Renal cortex interstitium (tissue), 11 donors: Measurements from ENCODE around the gene MBD5. TPM values are rescaled to one million over a fixed set of nuclear protein-coding genes. Genes with fewer than 3 reads are reported as not detected.

ENCODE experiments used
- DNase-seq, 11 donors: peaks; one replicate each; pipeline ENCODE4 v3.0.0-alpha.2; 2013; ENCODE audit warnings: low read depth in 9 of 11, low spot score in 4 of 11; ENCODE audit errors: extremely low read depth in 1 of 11
- polyA plus RNA-seq, 3 donors: library from polyadenylated mRNA; unstranded; fragments of 120-200 nt; gene quantifications; one replicate each; pipeline ENCODE4 v1.2.1, GENCODE V29; 2013; ENCODE audit not compliant: insufficient read length in 3 of 3

The MBD5 gene
- polyA plus RNA-seq, 3 donors, result 41.1 to 42.9 (median 42.7) TPM

DNA sequence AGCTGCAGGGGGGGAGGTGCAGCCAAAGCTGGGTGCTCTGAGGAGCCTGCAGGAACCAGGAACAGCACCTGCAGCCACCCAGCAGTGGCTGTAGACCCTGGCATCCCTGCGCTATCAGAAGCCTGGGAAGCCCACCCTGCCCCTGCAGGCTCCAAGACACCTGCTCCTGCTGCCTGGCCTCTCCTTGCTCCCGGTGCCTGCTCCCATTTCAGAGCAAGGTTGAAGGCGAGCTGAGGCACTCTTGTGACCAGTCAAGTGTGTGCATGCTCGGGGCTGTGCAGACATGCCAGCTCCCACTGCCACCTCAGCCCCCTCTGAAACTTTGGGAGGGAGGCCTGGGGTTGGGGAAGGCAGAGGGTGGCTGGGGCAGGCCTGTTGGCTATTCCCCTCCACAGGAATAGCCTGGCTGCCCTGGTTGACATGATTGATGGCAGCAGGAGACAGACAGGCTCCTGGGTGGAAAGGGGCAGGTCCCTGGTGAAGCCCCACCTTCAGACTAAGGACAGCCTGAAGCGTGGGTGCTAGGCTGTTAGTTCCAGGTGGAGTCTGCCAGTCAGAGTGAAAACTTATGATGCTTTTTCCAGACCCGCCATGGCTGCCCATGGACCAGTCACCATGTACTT, 151.4 kb downstream of the MBD5 start:
- DNase-seq, result no peak

DNA sequence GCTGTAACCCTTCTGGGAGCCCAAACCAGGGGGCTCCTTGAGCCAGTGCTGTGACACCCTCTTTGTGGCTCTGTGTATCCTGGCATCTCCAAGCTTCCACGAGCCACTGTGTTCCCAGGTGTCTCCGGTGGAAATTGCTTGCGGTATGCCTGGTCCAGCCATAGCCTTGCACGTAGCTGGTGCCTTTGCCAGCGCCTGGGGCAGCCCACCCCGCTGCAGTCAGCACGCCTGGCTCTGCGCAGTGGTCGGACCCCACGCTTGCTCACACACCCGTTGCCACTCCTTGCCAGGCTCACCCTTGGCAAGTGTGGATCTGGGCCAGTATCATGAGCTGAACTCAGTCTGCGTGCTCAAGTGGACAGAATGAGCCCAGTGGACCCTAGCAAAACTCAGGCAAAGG, 152.3 kb downstream of the MBD5 start:
- no peak for DNase-seq

DNA sequence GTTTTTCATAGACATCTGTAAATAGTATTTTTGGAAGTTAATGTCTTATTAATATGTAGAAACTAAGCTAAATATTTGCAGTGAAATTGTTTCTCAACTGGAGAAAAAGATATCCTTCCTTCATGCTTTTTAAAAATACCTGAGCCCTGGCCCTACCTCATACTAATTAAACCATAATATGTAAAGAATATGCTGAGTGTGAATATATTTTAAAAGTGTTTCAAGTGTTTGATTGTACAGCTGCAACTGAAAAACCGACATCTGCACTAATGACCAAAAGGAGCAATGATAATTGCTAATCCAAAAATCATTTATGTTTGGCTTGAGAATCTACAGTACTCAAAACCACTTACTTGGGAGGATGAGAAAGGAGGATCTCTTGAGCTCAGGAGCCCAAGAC, 156.7 kb downstream of the MBD5 start:
- DNase-seq, result no peak

DNA sequence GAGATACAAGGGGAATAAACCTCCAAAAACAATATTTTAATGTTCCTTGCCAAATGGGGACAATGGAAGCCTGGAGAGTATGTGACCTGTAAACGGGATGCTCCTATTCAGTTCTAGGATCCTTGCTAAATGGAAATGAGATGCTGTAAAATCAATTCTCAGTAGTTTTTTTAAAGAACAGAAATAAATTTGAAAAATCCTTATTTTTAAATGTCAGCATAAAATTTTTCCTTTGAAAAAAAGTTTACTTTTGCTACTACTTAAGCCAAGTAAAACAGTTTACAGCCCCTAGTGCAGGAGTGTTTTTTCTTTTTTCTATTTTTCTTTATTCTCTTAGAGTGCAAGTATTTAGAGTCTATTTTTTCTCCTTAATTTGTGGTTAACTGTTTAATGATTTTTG, 158.8 kb downstream of the MBD5 start:
- DNase-seq, result no peak

DNA sequence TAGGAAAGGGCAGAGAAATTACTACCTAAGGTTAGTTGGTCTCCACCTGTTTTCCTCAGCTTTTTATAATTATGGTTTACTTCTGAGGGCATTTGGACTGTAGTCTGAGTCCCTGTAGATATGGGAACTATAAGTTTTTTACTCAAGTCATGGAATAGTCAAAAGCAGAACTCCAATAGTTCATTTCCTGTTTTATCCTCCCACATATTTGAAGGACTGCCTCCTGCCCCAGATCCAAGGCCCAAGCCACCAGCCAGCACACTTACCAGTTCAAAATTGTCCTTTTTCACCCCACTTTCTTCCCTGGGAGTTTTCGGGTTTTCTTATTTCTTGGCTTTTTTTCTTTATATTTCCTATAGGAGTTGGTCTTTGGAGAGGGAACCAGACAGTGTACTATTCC, 164.1 kb downstream of the MBD5 start:
- no peak for DNase-seq

DNA sequence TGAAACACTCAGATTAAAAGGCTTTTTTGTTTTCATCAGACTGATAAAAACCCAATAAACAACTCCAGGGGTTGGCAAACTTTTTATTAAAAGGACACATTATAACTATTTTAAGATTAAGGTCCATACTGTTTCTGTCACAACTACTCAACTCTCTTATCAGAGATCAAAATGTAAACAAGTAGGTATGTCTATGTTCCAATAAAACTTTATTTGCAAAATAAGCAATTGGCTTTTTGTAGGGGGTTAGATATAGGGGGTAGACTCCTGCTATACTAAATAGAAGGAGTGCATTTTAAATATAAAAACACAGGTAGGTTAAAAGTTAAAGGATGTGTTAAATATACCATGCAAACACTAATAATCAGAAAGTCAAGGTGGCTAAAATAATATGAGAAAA, 174.0 kb downstream of the MBD5 start:
- no peak for DNase-seq

DNA sequence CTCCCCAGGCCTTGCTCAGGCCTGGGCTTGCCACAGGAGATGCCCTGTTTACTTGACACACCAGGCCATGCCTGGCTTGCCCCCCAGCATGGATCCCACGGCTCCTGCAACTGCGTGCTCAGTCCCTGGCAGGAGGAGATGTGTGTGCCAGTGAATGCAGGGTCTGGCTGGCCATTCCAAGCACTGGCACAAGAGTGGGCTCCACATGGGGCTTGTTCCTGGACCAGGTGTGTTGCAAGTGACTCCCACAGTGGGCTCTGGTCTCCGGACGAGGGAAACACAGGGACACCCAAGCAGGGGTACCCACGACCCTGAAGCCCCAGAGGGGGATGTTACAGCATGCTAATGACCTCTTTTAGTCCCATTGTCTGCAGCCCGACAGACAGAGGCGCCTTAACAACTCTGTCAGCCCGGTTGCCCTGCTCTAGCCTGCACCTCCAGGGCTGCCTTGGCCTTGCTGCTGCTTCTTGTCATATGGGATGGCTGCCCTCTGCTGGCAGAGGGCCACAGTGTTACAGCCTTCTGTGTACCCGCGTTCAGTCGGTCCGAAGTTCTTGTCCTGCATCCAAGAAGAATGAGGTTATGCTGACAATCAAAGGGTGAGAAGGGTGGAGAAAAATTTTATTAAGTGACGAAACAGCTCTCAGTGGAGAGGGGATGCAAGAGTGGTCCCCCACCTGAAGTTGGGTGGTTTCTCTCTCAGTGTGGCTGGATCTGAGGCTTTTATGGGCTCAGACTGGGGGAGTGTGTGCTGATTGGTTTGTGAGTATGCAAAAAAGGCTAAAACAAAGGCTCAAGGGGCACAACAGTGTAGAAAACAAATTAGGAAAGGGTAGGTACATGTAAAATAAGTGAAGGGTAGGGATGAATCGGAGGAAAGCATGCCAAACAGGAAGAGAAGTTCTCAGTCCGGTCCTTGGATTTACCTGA, 180.4 kb downstream of the MBD5 start:
- peak in 1 of 11 donors; percentile 5 for DNase-seq

DNA sequence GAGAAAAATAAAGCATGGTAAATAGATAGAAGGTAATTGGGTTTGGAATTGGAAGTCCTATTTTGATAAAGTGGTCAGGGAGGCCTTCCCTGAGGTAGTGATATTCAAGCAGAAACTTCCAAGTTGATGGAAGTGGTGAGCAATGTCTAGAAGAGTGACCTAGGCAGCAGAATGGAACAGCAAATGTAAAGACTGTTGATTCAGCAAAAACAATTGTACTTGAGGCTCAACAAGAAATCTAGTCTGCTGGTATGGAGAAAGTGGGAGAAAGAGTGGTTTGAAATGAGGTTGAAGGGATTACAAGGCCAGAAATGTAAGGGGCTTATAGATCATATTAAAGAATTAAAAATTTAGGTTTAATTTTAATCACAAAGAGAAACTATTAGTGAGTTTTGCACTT, 181.3 kb downstream of the MBD5 start:
- no peak for DNase-seq

DNA sequence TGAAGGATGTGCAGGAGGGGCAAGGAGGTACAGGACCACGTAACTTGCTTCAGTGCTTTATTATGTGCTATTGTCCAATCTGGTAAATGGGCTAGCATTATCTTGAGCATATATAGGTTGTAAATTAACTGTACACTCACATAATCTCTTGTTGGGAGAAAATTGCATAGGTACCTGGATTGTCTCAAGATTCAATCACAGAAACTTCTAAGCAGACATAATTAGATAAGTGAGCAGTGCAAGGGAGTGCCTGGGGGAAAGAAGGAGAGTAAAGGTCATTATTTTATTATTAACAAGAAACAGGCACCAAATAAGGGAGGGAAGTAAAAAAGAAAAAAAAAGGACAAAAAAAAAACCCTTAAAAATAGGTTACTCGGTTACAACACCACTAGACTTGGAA, 186.2 kb downstream of the MBD5 start:
- no peak for DNase-seq

DNA sequence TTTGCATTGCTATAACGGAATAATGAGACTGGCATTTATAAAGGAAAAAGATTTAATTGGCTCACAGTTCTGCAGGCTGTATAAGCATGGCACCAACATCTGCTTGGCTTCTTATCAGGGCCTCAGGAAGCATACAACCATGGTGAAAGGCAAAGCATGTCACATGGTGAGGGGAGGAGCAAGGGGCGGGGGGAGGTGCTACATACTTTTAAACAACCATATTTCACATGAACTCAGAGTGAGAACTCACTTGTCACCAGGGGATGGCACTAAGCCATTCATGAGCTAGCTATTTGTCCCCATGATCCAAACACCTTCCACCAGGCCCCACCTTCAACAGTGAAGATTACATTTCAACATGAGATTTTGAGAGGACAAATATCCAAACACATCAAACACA, 188.7 kb downstream of the MBD5 start:
- no peak for DNase-seq

DNA sequence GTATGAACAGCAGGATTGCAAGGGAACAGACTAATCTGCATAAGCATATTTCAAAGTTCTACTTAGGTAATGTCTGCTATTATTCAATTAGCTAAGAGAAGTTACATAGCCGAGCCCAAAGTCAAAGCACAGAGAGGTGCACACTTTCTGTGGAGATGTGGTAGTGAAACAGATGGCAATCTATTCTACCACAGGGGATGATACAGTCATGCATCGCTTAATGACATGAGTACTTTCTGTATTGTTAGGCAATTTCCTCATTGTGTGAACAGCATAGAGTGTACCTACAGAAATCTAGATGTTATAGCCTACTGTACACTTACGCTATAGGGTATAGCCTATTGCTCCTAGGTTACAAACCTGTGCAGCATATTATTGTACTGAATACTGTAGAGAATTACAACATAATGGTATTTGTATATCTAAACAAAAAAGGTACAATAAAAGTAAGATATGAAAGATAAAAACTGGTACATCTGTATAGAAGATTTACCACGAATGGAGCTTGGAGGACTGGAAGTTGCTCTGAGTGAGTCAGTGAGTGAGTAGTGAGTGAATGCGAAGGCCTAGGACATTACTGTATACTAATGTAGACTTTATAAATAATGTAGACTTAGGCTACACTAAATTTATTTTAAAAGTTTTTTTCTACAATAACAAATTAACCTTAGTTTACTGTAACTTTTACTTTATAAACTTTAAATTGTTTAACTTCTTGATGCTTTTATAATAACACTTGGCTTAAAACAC, 197.6 kb downstream of the MBD5 start:
- DNase-seq, result no peak

DNA sequence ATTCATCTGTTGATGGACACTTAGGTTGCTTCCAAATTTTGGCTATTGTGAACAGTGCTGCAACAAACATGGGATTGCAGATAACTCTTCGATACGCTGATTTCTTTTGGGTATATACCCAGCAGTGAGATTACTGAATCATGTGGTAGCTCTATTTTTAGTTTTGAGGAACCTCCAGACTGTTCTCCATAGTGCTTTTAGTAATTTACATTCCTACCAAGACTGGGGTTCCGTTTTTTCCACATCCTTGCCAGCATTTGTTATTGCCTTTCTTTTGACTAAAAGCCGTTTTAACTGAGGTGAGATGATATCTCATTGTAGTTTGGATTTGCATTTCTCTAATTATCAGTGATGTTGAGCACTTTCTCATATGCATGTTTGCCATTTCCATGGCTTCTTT, 200.3 kb downstream of the MBD5 start:
- DNase-seq, result no peak

DNA sequence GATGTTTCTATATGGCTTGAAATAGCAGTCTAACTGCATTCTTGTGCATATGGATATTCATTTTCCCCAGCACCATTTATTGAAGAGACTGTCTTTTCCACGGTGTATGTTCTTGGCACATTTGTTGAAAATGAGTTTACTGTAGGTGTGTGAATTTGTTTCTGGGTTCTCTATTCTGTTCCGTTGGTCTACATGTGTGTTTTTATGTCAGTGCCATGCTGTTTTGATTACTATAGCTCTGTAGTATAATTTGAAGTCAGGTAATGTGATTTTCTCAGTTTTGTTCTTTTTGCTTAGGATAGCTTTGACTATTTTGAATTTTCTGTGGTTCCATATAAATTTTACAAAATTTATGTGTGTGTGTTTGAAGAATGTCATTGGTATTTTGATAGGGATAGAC, 201.0 kb downstream of the MBD5 start:
- DNase-seq, result no peak

DNA sequence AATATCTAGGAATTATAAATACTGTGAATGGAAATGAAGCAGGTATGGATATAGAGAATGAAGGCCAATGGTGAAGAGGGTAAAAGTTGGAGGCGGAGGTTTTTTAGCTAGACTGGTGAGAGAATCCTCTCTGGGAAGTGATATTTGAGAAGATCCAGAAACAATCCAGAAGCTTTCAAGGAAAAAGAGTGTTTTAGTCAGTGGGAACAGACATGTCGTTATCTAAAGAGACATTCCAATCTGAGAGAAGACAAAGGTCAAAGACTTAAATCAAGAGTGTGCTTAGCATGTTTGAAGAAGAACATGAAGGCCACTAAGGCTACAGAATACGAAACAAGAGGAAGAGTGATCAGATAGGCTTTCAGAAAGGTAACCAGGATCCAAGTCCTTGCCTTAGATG, 211.0 kb downstream of the MBD5 start:
- DNase-seq, result no peak

DNA sequence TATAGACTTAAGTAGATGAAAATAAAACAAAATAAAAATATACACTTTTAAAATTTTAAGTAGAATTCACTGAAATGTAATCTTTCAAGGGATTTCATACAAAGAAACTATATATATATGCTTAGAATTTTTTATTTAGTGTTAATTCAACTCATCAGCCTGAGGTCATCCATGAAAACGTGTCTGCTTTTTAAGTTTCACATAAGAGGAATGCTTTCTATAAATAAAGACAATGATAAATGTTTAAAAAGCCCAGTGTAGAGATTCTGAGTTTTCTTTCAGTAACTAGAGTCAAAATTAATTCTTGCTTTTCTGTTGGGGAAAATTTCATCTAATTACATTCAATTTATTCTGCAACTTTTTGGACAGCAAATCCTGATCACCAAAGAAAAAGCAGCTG, 213.3 kb downstream of the MBD5 start:
- DNase-seq, result no peak

DNA sequence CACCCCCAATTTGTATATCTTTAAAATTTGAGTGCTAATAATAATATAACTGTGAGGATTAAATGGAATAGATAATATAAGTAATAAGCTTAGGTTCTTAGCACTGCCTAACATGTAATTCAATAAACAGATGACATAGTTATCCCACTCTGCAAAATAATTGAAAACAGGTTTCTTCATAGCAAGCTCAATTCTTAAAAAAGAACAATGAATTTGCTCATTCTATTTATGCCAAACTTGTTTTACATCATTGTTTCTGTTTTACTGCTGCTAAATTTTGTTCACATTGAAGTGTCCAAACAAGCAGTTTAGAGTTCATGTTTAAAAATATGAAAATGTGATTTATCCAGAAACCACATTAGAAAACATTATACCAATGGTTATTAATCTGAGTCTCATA, 217.0 kb downstream of the MBD5 start:
- DNase-seq, result no peak

DNA sequence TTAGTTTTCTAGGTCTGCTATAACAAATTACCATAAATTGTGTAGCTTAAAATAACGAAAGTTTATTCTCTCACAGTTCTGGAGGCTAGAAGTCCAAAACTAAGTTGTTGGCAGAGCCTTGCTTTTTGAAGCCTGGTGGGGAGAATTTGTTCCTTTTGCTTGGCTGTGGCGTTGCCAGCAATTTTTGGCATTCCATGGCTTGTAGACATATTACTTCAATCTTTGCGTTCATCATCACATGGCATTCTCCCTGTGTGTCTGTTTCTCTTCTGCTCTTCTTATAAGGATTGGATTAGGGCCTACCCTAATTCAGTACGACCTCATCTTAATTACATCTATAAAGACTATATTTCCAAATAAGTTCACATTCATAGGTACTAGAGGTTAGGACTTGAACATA, 217.7 kb downstream of the MBD5 start:
- no peak for DNase-seq

DNA sequence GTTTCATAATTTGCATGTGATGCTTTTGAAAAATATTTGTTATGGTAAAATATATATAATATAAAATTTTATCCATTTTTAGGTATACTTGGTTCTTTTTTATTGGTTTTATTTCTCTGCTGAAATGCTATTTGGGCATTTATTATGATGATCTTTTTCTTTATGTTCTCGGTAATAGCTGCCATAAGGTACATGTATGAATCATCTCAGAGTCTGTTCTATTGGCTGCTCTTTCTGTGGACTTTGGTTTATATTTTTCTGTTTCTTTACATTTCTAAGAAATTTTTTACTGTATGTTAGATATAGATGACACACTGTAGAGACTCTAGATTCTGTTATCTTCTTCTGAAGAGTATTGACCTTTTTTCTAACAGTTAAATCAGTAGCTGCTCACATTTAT, 219.9 kb downstream of the MBD5 start:
- DNase-seq, result no peak

DNA sequence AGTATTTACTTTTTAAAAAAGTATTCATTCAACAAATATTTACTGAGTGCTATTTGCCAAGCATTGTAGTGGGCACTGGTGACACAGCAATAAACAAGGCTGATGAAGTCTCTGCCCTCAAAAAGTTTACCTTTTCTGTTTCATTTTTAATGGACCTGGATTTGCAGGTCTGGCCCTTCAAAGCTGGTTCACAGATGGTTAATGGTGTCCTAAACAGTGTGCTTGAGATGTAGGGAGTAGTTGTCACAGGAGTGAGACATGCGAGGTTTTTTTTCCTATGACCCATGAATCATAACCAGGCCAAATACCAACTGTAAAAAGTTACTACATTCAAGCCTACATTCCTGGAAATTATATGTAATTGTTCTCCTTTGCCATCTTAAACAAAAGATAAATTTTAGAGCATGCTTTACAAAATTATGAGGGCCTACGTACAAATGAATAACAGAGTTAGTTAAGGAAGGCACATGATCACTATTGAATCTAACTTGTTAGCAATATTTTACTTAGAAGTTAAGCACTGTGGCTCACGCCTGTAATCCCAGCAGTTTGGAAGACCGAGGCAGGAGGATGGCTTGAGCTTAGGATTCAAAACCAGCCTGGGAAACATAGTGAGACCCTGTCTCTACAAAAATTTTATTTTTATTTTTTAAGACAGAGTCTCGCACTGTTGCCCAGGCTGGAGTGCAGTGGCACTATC, 223.9 kb downstream of the MBD5 start:
- DNase-seq, result no peak

DNA sequence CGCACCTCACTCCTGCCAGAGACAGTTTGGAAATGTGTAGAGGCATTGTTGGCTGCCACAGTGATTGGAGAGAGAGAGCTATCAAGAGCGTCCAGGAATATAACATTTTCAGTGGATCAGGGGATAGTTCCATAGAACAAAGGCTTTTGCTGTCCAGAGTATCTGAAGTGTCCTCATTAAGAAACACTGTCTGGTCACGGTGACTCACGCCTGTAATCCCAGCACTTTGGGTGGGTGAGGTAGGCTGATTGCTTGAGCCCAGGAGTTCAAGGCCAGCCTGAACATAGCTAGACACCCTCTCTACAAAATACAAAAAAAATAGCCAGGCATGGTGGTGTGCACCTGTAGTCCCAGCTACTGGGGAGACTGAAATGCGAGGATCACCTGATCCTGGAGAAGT, 231.1 kb downstream of the MBD5 start:
- no peak for DNase-seq
